DLD1 (cell line): ENCODE data around the gene LRRC18.

Source experiments
- in situ Hi-C: cut with HindIII; loops from 2 replicates; pipeline ENCODE4 v1.10.0; 2017; ENCODE audit warnings: low sequenced_read_pairs

The LRRC18 gene

GRCh38 chr10:48923748-48924147 is 15.9 kb downstream of the LRRC18 start:
- in situ Hi-C loops: no loop called here

DNA sequence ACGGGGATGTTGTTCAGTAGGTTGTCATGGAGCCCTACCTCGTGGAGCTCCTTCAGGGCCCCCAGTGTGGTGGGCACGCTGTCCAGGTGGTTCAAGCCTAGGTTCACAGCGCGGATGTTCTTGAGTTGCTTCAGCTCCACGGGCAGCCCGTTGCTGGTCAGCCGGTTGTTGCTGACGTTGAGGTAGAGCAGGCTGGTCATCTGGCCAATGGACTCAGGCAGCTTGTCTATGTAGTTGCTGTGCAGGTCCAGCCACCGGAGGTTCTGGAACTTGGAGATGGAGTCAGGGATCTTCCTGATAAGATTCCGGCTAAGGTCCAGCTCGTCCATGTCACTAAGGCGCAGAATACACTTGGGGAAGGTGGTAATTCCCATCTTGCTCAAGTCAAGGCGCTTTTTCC is 26.0 kb downstream of the LRRC18 start:
- in situ Hi-C loops: no loop called here

DNA sequence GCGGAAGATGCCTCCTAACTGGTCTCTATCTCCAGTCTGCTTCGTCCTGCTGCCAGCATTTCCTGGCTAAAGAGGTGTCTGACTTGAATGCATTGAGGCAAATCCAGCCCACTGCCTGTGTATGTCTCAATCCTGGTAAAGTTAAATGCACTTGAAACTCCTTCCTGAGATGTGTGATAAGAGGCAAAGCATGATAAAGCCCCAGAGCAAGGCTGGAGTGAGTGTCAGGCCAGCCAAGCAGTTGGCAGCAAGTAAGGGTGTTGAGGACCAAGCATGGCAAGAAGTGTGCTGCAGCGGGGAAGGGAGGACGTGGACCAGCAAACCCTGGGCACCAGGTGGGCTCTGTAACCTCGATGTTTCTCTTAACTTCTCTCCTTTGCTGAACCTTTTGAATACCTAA is 29.1 kb downstream of the LRRC18 start:
- in situ Hi-C loops: no loop called here

GRCh38 chr10:48907730-48908129 is 31.9 kb downstream of the LRRC18 start:
- in situ Hi-C loops: no loop called here

GRCh38 chr10:48906841-48907240 is 32.8 kb downstream of the LRRC18 start:
- in situ Hi-C loops: no loop called here

GRCh38 chr10:48905311-48905710 is 34.3 kb downstream of the LRRC18 start:
- in situ Hi-C loops: no loop called here

GRCh38 chr10:48904861-48905260 is 34.8 kb downstream of the LRRC18 start:
- in situ Hi-C loops: no loop called here

DNA sequence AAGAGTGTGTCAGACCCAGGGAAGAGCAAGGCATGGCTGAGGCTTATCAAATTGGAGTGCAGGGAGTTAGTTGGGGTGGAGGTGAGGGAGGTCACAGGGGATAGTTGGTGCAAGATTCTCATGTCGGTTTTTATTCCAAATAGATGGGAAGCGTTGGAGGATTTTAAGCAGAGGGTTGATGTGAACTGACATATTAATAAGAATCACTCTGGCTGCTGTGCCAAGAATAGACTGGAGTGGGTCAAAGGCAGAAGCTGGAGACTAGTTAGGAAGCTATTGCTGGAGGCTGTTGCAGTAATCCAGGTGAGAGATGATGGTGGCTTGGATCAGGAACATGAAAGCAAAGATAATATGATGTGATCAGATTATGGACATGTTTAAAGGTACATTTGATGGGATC is 36.5 kb downstream of the LRRC18 start:
- in situ Hi-C loops: no loop called here

- in situ Hi-C loops: no loop called here
These were observed 37.5 kb downstream of the LRRC18 start for GRCh38 chr10:48902096-48902495.

DNA sequence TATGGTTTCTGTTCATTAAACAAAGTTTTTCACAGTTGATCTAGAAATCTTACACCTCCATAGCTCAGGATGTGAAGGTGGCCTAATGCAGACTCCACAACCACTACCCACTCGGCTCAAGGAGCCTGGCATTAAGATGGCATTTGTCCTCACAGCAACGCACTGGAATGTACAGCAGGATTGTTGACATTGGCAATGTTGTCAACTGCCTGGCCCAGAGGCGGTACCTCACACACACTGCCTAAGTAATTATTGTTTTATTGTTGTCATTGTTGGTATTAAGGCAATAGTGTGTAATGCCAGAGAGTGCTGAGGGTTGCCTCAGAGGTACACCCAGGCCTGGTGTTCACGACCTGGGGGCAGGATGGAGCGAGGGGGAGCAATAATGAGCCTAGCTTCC is 38.3 kb downstream of the LRRC18 start:
- in situ Hi-C loops: no loop called here

DNA sequence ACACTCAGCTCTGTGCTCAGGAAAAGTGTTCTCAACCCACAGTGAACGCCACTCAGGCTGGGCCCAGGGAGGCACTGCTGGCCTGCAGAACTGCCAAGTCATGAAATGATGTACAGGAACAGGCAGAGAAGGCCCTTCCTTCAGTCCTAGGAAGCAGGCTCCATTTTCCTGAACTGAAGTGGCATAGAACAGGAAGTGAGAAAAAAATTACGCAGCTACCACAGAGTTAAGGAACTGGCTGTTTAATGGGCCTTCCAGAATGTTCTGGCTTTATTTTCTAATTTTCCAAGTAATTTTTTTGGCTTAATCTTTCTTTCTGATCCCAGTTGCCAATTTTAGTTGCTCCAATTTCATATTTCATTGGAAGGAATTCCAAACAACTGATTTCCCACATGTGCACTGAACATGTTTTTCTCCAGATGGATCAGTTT is 39.3 kb downstream of the LRRC18 start:
- in situ Hi-C loops: no loop called here

- in situ Hi-C loops: loop anchor here (25.0 kb wide), 1 partner anchor 613 kb away; no protein-coding TSS in a partner anchor
These were observed 39.9 kb downstream of the LRRC18 start for GRCh38 chr10:48899781-48900180.

GRCh38 chr10:48898426-48898825 is 41.2 kb downstream of the LRRC18 start:
- in situ Hi-C loops: loop anchor here (25.0 kb wide), 1 partner anchor 614 kb away; no protein-coding TSS in a partner anchor

DNA sequence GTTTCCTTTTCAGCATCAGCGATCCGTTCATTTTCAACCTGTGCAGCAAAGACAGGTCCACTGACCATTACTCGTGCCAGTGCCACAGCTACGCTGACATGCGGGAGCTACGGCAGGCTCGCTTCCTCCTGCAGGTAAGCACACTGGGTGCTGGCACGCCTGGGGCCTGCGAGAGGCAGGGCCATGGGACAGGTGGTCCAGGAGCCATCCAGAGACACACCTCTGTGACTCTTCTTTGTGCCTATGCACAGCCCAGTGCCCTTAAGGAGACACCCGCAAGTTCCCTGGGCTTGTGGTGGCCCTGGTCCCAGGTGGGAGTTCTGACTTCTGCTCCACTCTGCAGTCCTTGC is 42.2 kb downstream of the LRRC18 start:
- in situ Hi-C loops: loop anchor here (25.0 kb wide), 1 partner anchor 615 kb away; no protein-coding TSS in a partner anchor

DNA sequence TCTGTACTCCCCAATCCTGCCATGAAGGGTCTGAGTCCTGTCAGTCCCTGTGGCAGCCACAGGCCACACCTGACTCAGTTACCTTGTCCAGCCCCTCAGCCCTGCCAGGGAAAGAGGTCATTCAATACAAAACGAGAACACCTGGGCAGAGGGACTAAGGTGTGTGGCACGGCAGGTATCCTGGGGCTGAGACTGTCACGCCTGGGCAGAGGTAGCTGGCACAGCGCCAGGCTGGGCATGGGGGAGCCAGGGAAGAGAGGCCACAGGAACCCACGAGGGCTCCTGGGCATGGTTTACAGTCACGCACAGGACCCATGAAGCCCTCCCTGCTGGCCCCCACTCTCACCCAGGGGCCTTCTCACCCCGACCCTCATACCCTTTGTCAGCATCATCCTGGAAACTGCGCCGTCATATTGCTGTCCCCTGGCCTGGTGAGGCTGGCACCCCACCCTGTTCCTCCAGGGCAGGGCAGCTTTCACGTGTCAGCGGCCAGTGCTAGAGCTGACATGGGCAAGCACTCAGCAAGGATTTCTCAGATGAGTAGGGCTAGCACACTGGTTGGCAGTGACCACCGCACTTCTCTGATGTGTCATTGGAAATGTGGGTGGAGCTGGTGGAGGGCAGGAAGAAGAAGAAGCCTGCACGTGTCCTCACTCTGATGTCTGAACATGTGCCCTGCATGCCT is 42.7 kb downstream of the LRRC18 start:
- in situ Hi-C loops: loop anchor here (25.0 kb wide), 1 partner anchor 615 kb away; no protein-coding TSS in a partner anchor

GRCh38 chr10:48895803-48896195 is 43.8 kb downstream of the LRRC18 start:
- in situ Hi-C loops: loop anchor here (25.0 kb wide), 1 partner anchor 617 kb away; no protein-coding TSS in a partner anchor

DNA sequence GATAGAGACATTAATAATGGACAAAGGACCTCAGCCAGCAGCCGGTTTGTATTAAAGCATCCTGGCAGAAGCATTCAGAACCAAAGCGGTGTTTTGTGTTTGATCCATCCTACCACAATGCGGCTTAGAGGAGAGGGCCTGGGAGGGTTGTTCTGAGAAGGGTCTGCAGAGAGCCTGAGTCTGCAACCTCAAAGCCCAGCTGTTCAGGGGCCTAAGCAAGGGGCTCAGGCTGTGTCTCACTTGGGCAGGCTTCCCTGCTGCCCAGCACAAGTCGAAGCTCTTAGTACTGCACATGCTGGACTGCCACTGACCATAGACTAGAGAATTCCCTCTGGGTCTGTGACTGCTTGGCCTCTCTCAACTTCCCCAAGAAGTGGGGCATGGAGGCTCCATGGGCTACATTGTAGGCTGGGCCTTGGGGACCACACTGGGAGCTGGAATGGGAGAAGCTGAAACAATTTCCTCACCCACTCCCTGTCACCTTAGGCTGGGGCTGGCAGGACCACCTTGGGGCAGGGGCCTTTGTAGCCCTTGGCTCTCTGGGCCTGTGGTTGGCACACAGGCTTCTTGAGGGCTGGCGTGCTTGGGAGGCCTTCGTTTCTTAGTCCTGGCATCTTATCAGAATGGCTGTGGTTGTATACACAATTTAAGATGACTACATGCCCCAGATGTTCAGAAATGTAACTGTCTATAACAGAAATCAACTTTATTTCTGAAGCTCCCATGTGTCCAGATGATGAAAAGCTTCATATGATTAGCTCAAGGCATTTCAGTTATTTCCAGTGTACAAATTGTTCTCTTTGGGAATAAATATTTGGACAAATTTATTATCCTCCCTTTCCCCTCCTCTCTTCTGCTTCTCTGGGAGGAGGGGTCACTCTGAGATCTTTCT is 44.5 kb downstream of the LRRC18 start:
- in situ Hi-C loops: loop anchor here (25.0 kb wide), 1 partner anchor 617 kb away; no protein-coding TSS in a partner anchor

GRCh38 chr10:48890888-48891850 is 48.5 kb downstream of the LRRC18 start:
- in situ Hi-C loops: loop anchor here (25.0 kb wide), 1 partner anchor 621 kb away; no protein-coding TSS in a partner anchor

DNA sequence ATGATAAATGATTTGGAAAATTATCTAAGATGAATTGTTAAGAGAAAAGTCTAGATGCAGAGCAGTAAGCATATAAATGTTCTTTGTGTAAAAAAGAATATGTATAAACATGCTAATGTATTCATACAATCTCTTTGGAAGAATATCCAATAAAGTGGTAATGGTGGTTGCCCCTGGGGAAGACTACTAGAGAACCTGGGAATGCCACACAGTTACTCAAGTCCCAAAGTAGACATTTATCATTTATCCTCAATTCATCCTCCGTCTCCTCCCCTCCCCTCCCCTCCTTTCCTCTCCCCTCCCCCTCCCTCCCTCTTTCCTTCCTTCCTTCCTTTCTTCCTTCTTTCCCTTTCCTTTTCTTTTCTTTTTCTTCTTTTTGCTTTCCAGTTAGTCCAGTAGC is 51.7 kb downstream of the LRRC18 start:
- in situ Hi-C loops: loop anchor here (25.0 kb wide), 1 partner anchor 624 kb away; no protein-coding TSS in a partner anchor

DNA sequence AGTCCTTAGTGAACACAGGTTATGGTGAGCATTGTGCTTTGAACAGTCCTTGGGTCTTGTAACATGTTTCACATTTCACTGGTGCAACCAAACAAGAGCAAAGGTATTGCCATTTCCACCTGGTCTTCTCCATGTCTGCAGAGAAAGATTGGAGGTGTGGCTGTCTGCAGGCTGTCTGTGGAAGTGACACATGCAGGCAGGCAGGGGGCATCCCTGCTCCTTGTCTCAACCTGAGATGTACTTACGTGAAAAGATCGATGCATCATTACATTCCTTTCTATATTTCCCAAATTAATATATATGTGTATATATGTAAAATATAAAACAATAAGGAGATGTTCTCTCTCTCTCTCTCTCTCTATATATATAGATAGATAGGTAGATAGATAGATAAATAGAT is 54.3 kb downstream of the LRRC18 start:
- in situ Hi-C loops: loop anchor here (25.0 kb wide), 1 partner anchor 627 kb away; no protein-coding TSS in a partner anchor
